C4-2B (cell line): Measurements from ENCODE around the gene OR2C3.

Source experiments
- CTCF ChIP-seq: fragments of 450-650 bp; conservative IDR thresholded peaks from 2 replicates; pipeline ENCODE4 v1.5.1; 2017; ENCODE audit warnings: mild to moderate bottlenecking
- ZFX ChIP-seq: fragments of 450-650 bp; IDR thresholded peaks from 2 replicates; pipeline ENCODE4 v1.6.1; 2017

GRCh38 chr1:247530785-247531184 is 5.5 kb downstream of the OR2C3 start:
- TF ChIP-seq CTCF (no peak), ZFX (no peak)
